HG03175 (cell line): ENCODE data around the gene SCYL1.
A peak's percentile ranks its signal among the peaks of the same experiment; 100 is the strongest.

Experiments
- ATAC-seq: cut with Tn5 transposase; IDR thresholded peaks from one replicate; pipeline ENCODE4 v1.9.1; 2021; ENCODE audit warnings: mild to moderate bottlenecking, moderate library complexity; ENCODE audit not compliant: unreplicated experiment

Gene SCYL1

GRCh38 chr11:65532388-65533064 is 7.6 kb downstream of the SCYL1 start:
- no peak for ATAC-seq

- ATAC-seq: no peak
These were observed 10.2 kb downstream of the SCYL1 start for GRCh38 chr11:65535102-65535501.

DNA sequence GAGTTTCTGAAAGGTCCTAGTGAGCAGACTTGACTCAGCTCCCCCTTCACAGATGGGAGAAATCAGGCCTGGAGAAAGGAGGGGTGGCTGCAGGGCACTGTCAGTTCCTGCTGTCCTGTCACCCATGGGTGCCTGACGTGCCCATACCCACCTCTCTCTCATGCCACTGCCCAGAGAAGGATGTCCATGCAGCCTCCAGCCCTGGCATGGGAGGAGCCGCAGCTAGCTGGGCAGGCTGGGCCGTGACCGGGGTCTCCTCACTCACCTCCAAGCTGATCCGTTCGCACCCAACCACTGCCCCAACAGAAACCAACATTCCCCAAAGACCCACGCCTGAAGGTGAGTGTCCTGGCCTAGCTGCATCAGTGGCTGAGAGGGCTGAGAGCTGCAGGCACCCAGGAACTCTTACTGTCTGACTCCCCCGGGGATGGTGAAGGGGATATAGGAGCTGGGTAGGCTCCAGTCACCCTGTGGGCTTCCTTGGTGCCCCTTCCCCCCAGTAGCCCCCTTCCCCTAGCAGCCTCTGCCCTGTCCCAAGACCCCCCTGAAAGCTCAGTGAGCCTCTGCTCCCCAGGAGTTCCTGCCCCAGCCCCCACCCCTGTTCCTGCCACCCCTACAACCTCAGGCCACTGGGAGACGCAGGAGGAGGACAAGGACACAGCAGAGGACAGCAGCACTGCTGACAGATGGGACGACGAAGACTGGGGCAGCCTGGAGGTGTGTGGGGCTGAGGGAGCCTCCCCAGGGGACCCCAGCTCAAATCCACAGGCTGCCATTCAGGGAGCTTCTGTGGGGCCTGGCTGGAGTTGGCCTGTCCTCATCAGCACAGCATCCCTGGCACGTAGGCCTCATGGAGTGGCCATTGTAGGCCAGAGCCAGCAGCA is 11.8 kb downstream of the SCYL1 start:
- no peak for ATAC-seq

GRCh38 chr11:65537296-65537597 is 12.4 kb downstream of the SCYL1 start:
- ATAC-seq: no peak

- ATAC-seq: no peak
These were observed 12.8 kb downstream of the SCYL1 start for GRCh38 chr11:65537620-65538231.

DNA sequence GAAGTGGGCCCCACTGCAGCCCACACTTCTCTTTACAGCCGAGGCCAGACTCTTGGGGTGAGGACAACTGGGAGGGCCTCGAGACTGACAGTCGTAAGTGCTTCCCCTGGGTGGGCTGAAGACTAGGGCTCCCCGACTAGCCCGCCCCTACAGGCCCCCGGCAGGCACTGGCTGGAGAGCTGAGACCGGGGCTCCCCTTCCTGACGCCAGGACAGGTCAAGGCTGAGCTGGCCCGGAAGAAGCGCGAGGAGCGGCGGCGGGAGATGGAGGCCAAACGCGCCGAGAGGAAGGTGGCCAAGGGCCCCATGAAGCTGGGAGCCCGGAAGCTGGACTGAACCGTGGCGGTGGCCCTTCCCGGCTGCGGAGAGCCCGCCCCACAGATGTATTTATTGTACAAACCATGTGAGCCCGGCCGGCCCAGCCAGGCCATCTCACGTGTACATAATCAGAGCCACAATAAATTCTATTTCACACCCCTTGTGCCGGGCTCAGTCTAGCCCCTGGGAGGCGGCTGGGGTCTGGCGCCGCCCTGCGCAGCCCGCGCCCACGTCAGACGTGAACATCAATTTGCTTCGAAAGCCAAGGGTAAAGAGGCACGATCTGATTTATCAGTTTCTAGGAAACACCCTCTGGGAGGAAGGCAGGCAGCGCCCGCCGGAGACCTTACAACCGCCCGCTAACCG is 13.5 kb downstream of the SCYL1 start:
- ATAC-seq: no peak

GRCh38 chr11:65538915-65539743 is 14.2 kb downstream of the SCYL1 start:
- ATAC-seq: no peak

- peak; percentile 64 for ATAC-seq
These were observed 14.9 kb downstream of the SCYL1 start for GRCh38 chr11:65539744-65540289.

DNA sequence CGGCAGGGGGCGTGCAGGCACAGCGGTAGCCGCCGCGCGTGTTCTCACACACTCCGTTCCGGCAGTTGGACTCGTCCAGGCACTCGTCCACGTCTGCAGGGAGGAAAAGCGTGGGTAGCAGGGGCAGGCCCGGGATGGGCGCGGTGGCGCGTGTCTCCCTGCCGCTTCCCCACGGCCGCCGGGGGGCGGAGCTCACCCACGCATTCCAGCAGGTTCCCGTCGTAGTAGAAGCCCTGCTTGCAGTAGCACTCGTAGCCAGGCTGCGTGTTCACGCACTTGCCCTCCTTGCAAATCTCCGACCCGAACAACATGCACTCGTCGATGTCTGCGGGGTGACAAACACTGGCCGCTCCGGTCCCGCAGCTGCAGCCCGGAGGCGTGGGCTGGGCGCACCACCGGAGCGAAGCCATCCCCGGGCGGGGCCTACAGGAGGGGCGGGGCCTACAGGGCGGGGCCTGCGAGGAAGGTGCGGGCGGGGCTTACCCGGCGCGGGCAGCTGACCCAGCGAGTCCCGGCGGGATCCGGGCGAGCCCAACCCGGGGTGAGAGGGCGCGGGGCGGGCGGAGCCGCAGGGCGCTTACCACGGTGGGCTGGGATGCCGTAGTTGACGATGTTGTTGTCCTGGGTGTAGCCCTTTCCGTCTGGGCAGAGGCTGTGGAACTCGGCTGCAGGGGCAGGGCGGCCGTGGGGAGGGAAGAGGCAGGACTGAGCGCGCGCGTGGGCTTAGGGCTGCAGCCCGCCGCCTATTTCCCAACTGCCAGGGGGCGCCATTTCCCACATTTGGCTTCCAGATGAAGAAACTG is 15.6 kb downstream of the SCYL1 start:
- ATAC-seq: peak; percentile 73

DNA sequence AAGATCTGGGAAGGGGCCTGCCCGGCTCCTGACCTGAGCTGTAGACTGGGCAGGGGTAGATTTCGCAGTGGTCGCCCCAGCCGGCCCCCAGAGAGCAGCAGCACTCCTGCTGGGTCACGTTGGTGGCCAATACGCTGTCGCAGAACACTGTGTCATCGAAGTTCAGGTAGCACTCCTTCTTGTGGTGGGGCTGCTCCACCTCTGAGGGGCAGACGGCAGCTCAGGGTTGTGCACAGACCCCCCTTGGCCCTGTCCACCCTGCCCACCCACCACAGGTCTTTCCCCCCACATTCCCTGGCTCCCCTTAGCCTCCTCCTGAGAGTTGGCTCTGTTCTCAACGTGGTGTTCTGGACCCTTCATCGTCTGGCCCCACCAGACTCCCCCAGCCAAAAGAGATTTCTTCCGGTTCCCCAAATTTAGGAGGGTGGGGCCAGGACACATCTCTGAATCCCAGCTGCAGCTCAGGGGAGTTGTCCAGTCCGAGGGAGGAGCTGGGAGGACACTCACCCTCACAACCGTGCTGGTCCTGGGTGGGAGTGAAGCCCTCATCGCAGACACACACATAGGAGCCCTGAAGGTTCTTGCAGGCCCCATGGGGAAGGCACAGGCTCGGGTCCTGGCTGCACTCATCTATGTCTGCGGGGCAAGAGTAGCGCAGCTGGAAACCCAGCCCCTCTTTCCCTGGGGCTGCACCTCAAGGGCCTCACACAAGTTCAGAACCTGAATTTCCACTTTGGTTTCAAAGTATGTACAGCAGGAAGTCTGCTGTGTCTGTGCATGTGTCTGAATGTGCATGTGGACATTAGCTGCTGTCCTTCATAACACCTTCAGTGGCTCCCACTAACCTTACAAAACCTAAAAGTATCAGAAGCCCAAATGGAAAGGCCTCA is 16.5 kb downstream of the SCYL1 start:
- no peak for ATAC-seq

GRCh38 chr11:65542738-65543390 is 18.0 kb downstream of the SCYL1 start:
- ATAC-seq: no peak

DNA sequence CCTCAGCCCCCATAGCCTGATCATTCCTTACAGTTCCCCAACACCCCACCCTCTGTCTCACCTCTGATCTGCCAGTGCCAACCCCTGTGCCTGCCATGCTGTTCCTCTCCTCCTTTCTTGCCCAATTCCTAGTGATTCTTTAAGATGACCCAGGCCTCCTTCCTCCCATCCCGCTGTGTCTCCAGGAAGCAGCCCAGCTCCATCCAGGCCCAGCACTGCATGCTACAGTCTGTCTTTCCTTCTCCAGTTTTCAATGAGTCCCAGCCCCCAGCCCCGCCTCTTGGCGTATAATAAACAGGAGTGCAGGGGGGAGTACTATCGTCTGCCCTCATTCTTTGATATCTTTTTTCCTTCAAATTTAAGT is 21.0 kb downstream of the SCYL1 start:
- ATAC-seq: no peak

GRCh38 chr11:65546217-65546958 is 21.5 kb downstream of the SCYL1 start:
- ATAC-seq: peak; percentile 63

GRCh38 chr11:65547446-65548125 is 22.7 kb downstream of the SCYL1 start:
- no peak for ATAC-seq

GRCh38 chr11:65548395-65548794 is 23.5 kb downstream of the SCYL1 start:
- no peak for ATAC-seq

DNA sequence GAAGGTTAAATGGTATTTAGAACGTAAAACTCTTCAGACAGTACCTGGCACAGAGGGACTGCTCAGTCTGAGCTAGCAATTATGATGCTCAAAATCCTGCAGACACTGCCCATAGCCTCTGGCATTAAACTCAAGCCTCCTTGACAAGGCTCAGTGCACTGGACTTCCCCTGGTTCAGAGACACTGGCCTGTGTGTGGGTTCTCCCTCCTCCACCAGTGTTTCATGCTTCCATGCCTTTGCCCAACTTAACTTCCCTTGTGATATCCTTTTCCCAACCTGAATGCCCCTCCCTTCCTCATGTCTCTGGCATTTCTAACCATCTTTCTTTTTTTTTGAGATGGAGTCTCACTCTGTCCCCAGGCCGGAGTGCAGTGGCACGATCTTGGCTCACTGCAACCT is 24.2 kb downstream of the SCYL1 start:
- no peak for ATAC-seq
